Measurements from ENCODE around the gene GPR55.

GRCh38 chr2:230906471-230907230, 18.4 kb downstream of the GPR55 start:
- TF ChIP-seq, protein P1, sequence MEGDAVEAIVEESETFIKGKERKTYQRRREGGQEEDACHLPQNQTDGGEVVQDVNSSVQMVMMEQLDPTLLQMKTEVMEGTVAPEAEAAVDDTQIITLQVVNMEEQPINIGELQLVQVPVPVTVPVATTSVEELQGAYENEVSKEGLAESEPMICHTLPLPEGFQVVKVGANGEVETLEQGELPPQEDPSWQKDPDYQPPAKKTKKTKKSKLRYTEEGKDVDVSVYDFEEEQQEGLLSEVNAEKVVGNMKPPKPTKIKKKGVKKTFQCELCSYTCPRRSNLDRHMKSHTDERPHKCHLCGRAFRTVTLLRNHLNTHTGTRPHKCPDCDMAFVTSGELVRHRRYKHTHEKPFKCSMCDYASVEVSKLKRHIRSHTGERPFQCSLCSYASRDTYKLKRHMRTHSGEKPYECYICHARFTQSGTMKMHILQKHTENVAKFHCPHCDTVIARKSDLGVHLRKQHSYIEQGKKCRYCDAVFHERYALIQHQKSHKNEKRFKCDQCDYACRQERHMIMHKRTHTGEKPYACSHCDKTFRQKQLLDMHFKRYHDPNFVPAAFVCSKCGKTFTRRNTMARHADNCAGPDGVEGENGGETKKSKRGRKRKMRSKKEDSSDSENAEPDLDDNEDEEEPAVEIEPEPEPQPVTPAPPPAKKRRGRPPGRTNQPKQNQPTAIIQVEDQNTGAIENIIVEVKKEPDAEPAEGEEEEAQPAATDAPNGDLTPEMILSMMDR (IDR thresholded peaks at IDR 0.05): no peak
- no peak for TF ChIP-seq POLR2A (IDR thresholded peaks at IDR 0.05)
